HT1080 (cell line): ENCODE results near the gene PSMA7. TPM values are rescaled to one million over a fixed set of nuclear protein-coding genes. Genes with fewer than 3 reads are reported as not detected.

Source experiments
- DNase-seq: peaks from one replicate; pipeline ENCODE4 v3.0.0-alpha.2; 2015; ENCODE audit warnings: low read depth
- total RNA-seq: library from RNA; depleted of rRNA; stranded (reverse); fragments of >200 nt; shearing (Covaris generic); gene quantifications from 2 replicates; pipeline ENCODE4 v1.2.3, GENCODE V29; 2014

Gene PSMA7
- total RNA-seq, 1 experiment from 2014 or later, result 550 TPM

DNA sequence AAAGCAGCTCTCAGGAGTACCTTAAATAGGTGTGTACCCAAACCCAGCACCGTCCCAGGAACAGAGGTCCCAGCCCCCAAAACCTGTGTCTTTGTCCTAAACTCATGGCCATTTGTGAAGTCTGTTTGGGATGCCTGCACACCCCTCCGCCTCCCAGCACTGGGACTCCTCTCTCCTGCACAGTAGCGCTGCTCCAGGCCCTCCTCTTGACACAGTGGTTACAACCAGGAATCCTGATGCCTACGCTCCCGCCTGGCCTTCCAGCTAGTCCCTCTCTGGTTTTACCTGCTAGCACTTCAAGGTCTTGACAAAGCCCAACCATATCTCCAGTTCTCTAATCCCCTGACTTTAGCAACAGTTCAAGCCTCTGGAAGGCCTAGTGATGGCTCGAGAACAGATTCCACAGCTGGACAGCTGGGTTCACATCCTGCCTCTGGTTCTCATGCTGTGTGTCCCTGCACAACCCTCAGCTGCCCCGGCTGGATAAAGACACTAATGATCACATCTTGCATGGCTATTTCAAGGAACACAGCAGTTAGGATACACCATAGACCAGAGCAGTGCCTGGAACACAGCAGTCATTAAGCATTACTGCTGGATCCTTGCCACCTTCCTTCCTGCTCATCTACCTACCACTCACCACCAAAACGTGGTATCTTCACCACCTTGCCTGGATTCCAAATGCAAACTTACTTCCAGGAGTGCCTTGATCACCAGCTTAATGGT is 5.6 kb downstream of the PSMA7 start:
- DNase-seq, result no peak

DNA sequence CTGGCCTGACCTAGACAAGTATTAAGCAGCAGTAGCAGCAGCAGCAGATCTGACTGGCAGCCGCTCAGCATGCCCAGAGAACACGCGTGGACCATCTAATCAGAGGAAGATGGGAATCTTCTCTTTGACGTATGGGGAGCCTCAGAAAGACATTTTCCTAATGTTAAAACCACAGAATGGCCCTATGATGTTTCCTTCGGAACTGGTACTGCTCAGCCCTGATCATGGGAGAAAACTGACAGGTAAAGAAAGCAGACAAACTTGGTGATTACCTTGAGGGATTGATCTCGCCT is 6.2 kb downstream of the PSMA7 start:
- no peak for DNase-seq

DNA sequence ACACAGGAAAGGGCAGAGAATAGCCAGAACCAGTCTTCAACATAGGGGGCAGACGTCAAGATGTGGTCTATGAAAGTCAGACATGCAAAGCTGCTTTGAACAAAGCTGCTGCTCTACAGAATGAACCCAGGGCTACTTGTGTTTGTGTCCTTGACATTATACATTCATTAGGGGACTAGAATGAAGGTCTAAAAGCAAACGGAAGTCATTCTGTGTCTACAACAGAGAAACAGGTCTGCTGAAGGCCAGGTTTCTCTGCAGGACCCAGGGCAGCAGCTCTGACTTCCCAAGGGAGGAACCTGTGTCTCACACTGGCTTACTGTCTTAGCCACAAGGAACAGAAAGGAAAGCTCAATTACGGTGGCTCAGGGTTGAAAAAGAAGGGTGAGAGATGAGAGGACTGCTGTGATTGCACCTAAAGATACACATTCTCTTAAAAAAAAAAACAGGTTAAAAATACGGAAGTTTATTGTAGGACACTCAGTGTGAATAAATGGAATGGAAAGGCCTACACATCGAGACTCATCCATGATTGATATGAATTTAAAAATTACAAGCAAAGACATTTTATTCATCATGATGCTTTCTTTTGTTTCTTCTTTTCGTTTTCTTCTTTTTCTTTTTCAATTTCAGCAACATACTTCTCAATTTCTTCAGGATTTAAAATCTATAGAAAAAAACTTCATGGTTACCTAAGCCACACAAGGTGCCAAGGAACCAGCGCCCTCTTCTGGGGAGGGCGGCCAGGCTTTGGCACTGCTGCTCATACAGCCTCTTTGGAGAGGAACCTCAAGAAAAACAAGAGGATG is 6.7 kb downstream of the PSMA7 start:
- peak; percentile 56 for DNase-seq

DNA sequence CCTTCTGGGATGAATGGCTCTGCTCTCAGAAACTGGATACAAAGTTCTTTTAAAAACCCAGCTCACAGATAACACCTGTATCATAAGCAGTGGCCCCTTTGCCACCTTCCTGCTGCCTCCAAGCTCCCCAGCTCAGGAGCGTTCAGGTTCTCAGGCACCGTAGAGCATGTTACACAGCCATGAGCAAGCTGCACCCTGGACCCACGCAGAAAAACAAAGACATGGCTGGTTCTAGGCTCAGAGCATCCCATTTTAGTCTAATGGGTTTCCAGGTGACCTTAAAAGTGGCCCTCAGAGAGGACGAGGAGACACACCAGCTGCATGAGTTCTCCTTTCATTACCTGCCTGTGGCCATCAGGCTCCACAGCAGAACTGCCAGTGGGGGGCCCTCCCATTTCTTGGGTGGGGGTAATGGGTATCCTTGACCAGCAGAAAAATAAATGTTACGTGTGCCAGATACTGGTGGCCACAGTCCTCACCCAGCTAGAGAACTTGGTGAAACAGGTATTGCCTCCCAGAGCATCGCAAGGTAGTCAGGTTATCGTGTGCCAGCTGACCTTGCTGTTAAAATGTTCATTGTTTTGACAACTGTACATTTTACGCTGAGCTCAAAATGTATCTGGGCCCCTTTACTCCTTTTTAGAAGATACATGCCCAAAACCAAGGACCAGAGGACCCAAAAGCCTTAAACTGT is 7.5 kb downstream of the PSMA7 start:
- DNase-seq, result no peak

DNA sequence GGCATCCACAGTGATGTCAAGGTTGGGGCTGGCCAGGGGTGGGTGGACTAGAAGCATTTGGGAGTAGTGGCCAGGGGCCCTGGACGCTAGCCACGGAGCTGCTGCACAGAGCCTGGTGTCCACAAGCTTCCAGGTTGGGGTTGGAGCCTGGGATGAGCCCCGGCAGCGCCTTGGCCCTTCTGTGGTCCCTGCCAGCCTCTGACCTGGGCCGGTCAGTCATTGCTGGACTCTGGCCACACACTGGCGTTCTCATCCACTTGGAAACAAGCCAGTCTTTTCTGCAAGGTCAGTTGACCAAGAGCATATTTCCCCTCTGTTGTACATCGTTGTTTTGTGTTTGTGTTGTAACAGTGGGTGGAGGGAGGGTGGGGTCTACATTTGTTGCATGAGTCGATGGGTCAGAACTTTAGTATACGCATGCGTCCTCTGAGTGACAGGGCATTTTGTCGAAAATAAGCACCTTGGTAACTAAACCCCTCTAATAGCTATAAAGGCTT is 8.4 kb downstream of the PSMA7 start:
- DNase-seq, result no peak

DNA sequence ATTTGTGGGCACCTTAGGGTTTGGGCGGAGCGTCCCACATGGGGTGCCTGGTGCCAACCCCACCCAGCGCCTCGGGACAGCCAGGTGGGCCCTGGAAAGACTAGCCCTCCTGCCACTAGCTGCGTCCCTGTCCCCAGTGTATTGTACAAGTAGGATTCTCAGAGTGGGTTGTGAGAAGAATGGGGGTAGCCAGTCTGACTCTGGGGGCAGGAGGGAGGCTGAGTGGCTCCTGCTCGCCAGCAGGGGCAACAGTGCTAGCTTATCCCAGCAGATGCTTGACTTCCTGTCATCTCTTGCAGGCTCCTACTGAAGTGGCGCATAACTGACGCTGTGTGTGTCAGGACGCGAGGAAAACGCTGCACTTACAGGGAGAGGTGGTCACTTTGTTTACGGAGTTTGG is 9.3 kb downstream of the PSMA7 start:
- no peak for DNase-seq

DNA sequence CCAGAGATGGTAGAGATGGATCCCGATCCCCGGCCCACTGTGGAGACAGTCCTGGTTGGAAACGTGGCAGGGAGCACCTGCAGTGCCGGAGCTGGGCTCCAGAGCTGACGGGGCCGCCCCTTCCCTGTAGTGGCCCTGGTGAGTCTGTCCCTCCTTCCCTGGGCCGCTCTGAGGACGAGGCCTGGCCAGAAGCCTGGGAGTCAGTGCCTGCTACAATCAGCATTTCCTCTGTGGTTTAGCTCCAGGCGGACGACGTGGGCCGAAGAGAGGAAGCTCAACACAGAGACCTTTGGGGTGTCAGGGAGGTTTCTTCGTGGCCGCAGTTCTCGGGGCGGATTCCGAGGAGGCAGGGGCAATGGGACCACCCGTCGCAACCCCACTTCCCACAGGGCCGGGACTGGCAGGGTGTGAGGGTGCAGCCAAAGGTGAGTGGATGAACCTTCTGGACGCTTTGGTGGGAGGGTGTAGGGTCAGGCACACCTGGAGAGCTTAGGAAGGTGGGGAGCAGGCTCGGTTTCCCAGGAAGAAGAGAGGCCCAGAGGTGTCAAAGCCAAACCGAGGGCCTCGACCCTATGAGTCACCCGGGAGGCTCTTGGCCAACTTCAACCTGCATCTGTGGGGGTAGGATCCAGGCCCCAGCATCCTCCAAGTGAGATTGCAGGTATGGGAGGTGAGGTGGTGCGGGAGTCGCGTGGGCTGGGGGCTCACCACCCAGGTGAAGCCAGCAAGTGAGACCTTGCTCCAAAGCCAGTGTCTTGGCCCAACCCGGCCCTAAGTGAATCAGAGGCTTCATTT is 9.9 kb downstream of the PSMA7 start:
- no peak for DNase-seq

DNA sequence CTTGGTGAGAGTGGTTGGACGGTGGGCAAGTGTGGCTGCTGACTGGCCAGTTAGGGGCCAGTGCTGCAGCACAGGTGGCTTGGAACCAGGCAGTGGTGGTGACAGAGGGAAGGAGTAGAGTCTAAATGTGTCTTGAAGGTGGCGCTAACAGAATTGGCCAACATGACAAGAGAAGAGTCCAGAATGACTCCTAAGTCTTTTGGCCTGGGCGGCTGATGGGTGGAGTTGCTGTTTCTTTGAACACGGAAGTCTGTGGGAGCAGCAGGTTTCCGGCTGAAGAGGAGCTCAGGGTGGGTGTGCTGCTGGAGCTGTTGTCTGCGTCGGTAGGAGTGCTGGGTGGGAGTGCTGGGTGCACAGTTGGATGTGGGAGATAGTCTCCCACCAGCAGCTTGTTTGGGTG is 10.8 kb downstream of the PSMA7 start:
- DNase-seq, result no peak

DNA sequence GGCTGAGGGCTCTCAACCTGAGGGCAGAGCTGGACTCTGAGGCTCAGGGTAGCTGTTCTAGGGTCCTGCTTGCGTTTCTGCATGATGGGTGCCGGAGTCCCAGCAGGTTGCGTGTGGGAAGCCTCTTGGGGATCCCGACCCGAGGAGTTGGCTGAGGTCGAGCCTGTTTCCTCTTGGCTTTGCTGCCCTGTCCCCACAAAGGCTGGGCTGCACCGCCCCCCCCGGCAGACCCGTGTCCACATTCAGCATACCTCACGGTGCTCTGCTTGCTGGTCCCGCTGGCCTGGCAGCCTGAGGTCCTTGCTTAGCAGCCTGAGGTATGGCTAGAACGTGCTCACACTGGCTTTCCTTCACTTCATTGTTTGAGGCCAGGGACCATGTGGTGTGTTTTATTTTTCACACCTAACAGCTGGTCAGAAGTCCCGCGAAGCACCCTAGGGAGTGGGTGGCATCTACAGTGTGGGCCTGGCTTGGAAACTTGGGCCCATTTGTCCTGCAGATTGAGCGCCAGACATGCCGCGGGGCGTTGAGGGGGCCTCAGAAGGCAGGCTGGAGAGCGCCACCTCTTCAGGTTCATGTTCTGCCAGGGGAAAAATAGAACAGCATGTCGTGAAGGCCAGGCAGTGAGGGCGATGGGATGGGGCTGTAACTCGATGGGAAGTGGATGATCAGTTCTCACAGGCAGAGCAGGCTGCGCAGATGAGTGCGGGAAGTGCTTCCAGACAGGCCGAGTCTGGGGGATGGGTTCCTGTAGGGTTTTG is 11.5 kb downstream of the PSMA7 start:
- DNase-seq, result no peak

DNA sequence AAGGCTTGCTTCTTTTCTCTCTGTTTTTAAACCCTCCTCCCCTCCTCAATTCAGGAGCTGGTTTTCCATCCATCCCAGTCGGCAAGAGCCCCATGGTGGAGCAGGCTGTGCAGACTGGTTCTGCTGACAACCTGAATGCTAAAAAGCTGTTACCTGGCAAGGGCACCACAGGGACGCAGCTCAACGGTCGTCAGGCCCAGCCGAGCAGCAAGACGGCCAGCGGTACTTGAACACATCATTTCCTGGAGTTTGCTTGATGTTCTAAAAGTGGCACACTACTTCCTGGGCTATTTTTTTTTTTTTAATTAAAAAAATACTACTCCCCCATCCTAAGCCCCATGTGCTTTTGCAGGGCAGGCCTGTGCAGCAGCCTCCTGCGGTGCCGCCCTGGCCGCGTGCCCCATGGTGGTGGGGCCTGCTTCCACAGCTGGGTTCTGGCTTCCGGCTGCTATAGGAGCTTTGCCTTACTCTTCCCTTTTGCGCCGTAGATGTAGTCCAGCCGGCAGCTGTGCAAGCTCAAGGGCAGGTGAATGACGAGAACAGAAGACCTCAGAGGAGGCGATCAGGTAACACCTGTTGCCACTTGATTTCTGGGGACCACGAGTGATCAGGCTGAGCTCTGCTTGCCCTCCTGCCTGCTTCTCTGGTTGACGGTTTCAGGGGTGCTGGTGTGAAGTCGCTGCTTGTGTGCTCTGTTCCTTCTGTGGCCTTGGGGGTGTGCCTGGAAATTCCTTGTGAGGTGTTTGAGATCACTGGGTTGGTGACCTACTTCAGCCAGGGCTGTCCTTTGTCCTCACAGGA is 13.3 kb downstream of the PSMA7 start:
- DNase-seq, result no peak

DNA sequence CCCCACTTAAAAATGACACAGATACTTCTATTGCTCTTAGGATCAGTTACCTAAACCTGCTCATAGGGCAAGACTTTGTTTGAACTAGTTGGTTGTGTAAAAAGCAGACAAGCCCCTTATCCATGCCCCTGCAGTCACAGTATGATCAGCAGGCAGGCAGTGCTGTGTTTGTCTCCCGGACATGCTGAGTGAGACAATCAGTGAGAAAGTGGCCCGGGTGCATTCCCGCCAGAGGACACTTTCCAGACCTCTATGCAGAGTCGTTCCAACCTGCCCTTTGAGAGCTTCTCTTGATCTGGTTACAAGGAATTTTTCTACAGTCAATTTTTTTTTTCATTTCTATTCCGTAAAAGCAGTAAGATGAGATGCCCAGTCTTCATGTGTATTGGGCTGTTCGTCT is 14.7 kb downstream of the PSMA7 start:
- no peak for DNase-seq

DNA sequence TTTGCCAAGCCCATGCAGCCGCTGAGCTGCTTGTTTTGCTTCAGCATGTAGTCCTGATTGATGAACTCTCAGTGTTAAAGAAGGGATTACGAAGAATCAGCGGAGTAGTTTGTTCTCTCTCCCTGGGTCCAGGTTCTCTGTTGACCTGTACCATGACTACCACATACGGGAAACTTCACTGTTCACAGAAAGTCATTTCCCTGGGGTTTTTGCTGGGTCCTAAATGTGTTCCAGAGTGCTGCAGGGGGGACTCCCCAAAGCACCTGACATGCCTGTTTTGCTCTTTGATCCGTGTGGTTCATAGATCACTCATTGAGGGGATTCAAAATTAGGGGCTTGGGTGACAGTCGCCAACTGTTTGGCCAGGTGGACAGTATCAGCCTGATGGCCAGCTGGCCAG is 15.4 kb downstream of the PSMA7 start:
- DNase-seq, result no peak

DNA sequence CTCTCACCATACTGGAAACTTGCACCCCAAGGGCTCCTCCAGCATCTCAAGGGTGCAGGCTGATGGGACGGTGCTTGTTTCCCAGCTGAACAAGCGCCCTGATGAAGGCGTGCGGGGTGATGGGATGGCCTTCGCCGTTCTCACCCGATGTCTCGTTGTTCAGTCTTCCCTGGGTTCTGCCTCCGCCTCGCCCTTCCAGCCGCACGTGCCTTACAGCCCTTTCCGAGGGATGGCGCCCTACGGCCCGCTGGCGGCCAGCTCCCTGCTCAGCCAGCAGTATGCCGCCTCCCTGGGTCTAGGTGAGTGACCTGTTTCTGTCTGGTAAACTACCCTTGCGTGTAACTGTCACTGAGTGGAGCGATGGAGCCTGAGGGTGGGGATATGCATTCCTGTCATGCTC is 17.1 kb downstream of the PSMA7 start:
- no peak for DNase-seq

DNA sequence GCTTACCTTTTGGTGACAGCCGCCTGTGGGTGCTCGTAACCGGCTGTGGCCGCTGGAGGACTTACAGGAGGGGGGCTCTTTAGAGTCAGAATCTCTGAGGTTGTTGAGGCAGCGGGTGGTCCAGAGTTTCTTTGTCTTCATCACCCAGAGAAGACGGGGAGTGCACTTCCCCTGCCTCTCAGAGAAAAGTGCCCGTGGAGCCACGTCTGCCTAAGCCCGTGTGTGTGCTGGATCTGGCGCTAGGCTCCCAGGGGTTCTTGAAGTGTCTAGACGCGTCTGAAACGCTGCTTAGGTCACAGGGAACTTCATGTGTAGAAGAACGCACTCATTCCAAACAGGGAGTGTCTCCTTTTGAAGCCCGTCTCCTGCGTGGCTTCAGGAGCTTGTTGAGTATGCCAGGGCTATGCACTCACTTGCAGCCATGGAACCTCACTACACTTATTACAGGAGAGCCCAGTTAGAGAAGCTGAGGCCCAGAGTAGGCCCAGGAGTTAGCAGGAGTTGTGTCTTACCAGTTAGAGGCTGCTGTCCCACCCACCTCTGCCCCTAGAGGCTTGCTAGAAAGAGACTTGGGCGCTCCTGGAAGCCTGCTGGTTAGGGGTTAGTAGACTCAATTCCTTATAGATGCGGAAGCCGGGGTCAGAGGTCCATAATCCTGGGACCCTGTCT is 19.6 kb downstream of the PSMA7 start:
- DNase-seq, result no peak

DNA sequence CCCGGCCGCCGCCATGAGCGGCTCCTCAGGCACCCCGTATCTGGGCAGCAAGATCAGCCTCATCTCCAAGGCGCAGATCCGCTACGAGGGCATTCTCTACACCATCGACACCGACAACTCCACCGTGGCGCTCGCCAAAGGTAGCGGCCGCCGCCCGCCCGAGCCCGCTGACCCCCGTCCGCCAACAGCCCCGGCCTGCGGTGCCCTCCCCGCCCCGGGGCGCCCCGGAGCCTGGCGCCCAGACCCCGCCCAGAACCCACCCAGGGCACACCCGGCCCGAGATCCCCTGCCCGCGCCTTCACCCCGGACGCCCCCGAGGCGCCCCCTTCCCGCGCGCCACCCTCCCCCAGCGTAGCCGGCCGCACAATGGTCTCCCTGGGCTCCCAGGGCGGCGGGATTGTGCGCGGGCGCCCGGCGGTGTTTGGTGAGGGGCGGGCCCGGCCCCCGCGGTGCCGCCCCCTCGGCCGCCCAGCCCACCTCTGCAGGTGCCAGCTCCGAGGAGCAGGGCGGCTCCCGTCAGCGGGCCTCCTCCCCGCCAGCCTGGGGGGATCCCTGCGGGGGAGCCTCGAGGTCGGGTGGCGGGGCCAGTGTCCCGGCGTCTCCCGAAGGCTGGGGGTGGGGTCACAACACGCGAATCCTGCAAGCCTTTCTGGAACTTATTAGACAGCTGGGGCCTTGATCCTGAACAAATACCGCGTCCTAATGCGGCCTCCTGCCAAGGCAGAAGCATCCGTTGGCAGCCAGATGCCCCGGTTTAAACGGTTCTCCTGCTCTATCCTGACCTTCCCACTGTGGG is 20.3 kb downstream of the PSMA7 start:
- no peak for DNase-seq

DNA sequence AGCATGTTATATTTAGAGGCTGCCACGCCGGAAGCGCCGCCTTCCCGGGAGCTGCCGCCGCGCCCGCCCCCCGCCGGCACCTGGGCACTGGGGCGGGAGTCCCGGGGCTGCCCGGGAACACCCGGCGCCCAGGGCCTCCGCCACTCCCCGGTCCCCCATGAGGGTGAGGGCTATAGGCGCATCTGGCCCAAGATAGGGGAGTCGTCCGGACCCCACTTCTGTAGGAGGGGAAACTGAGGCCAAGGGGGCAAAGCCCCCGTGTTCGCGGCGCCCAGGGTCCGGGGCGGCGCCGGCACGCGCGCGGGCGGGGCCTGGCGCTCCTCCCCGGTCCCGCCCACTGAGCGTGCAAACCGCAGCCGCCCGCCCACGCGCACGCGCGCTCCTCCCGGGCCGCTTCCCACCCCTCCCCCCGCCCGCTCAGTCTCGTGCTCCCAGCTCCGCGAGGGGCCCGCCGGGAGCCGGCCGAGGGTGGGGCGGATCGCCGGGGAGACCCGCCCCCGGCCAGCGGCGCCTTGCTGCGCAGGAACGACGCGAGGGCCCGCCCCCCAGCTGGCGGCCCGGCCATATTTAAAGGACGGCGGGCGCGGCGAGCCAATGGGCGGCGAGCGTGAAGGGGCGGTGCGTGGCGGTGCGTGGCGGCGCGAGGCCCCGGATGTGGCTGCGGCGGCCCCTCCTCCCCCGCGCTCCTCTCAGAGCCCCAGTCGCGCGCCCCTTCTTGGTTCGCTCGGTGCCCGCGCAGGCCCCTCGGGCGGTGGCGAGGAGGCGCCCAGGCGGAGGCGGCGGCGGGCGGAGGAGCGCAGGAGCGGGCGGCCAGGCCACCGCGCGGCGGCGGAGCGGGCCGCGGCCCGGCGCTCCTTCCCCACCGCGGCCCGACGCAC is 21.2 kb downstream of the PSMA7 start, which contains the start of gene LSM14B:
LSM14B (plus strand) TSS at position 700 of the 878 bp plus-strand sequence. CDS start 192 bp downstream, outside the sequence.
- peak; percentile 93 for DNase-seq
